Lower leg skin (tissue), 4 donors: Measurements from ENCODE around the gene CCDC40. TPM values are rescaled to one million over a fixed set of nuclear protein-coding genes. Genes with fewer than 3 reads are reported as not detected.
A peak's percentile ranks its signal among the peaks of the same experiment; 100 is the strongest.

Experiments
- DNase-seq, 2 donors: peaks; one replicate each; pipeline ENCODE4 v3.0.0-alpha.2; 2019; ENCODE audit warnings: low spot score in 2 of 2
- H3K4me3 ChIP-seq: fragments of 200-600 bp; sonication (generic); 2 replicates; pipeline ENCODE4 v1.5.1; 2017; ENCODE audit warnings: mild to moderate bottlenecking, low read depth; ENCODE audit not compliant: poor library complexity, severe bottlenecking
- CTCF ChIP-seq, 3 donors: fragments of 450-650 bp; IDR thresholded peaks; one replicate each; pipeline ENCODE4 v1.5.1; 2016; ENCODE audit warnings: antibody characterized with exemption in 3 of 3, mild to moderate bottlenecking in 3 of 3, moderate library complexity in 2 of 3
- POLR2A ChIP-seq, 2 donors: fragments of 450-650 bp; IDR thresholded peaks; one replicate each; pipeline ENCODE4 v1.6.1; 2016 to 2017; ENCODE audit warnings: antibody characterized with exemption in 2 of 2, mild to moderate bottlenecking in 1 of 2, moderate library complexity in 1 of 2
- whole genome bisulfite sequencing, 2 donors: methylation state at CpG; one replicate each; pipeline ENCODE4 v1.1.5; 2018; 5-methylcytosine and 5-hydroxymethylcytosine counted together
- intact Hi-C: fragments of 100-400 bp; cut with DNase I; formaldehyde crosslinking; loops from one replicate; pipeline ENCODE4 v1.15.0; 2023; ENCODE audit warnings: low total_unique reads
- total RNA-seq, 4 donors: library from RNA; depleted of rRNA; stranded (reverse); fragments of >200 nt; gene quantifications; one replicate each; pipeline ENCODE4 v1.1.0, GENCODE V29; 2016

CCDC40 gene
- total RNA-seq, 4 donors from 2014 or later, result 1.2 to 5.8 (median 2.1) TPM

- no peak for DNase-seq
- H3K4me3 ChIP-seq, result no peak overlapping the region
- intact Hi-C loops, result no loop called here
- TF ChIP-seq POLR2A (IDR thresholded peaks at IDR 0.05) (no peak), CTCF (IDR thresholded peaks at IDR 0.05) (no peak)
- WGBS, 2 donors, result 85 to 91% methylated on average over 20 of the region's 20 CpGs
Observed at GRCh38 chr17:79989106-79989835, 47.2 kb upstream of the CCDC40 start.

- DNase-seq, result no peak
- 86 to 88% methylated on average over 20 to 21 of the region's 21 CpGs for WGBS, 2 donors
- no peak overlapping the region for H3K4me3 ChIP-seq
- TF ChIP-seq POLR2A (IDR thresholded peaks at IDR 0.05) (no peak), CTCF (IDR thresholded peaks at IDR 0.05) (no peak)
- intact Hi-C loops, result loop anchor here (5.0 to 10.0 kb wide), 2 partner anchors 185 to 248 kb away; no protein-coding TSS in a partner anchor
Observed at GRCh38 chr17:79990051-79990592, 46.3 kb upstream of the CCDC40 start.

DNA sequence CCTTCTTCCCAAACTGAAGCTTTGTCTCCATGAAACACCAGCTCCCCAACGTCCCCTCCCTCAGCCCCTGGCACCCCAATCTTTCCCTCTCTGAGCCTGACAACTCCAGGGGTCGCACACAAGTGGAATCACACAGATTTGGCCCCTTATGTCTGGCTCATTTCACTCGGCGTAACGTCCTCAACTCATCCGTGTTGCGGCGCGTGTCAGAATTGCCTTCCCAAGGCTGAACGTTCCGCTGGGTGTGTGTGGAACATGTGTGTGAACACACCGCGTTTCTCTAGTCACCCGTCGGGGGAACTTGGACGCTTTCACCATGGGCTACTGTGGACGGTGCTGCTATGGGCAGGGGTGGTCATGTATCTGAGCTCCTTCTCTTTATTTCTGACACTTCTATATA is 45.7 kb upstream of the CCDC40 start:
- WGBS, 2 donors, result 89 to 95% methylated on average over 17 of the region's 17 CpGs
- intact Hi-C loops, result loop anchor here (5.0 to 10.0 kb wide), 2 partner anchors 186 to 248 kb away; no protein-coding TSS in a partner anchor
- TF ChIP-seq CTCF (IDR thresholded peaks at IDR 0.05) (no peak), POLR2A (IDR thresholded peaks at IDR 0.05) (no peak)
- H3K4me3 ChIP-seq, result no peak overlapping the region
- no peak for DNase-seq

DNA sequence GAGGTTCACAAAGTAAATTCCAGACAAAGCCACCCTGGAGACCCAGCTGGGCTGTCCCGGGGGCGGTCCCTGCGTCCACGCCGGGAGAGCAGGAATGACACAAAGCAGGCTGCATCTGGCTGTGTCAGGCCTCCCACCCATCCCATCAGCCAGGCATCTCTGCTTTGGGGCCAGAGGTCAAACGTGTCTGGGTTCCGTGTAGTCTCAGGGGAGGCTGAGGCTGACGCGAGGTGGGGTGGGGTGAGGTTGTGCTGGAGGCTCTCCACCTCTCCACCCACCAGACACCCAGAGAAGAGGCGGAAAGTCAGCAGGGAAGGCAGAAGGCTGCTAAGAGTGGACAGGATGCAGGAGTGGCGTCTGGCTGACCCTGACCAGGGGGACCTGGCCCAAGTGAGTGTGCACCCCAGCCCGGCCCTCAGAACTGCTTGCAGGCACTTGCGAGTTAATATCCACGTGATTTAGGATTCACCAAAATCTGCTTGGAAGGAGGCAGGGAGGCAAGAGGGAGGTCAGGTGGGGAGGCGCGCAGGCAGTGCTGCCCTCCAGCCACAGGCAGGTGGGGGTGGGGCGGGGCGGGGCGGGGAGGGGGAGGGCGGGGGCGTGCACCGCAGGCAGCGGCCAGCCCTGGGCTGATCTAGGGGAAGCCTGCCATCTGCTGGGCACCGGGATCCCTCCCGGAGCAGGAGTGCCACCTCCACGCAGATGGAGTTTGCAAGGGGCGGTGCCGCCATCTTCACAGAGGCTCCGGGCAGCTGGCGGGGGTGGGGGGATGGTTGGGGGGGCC is 45.1 kb upstream of the CCDC40 start:
- TF ChIP-seq POLR2A (IDR thresholded peaks at IDR 0.05) (no peak), CTCF (IDR thresholded peaks at IDR 0.05) (no peak)
- intact Hi-C loops, result loop anchor here (5.0 to 10.0 kb wide), 2 partner anchors 187 to 249 kb away; no protein-coding TSS in a partner anchor
- no peak overlapping the region for H3K4me3 ChIP-seq
- 29 to 36% methylated on average over 21 to 23 of the region's 30 CpGs for WGBS, 2 donors
- DNase-seq, result peak; percentile 60 to 93

- intact Hi-C loops, result loop anchor here (5.0 to 10.0 kb wide), 2 partner anchors 187 to 250 kb away; no protein-coding TSS in a partner anchor
- 18 to 29% methylated on average over 28 to 41 of the region's 44 CpGs for WGBS, 2 donors
- DNase-seq, result no peak
- H3K4me3 ChIP-seq, result no peak overlapping the region
- no peak for TF ChIP-seq POLR2A (IDR thresholded peaks at IDR 0.05)
- TF ChIP-seq CTCF (IDR thresholded peaks at IDR 0.05), result no peak
Observed at GRCh38 chr17:79991924-79992648, 44.4 kb upstream of the CCDC40 start.
